Endothelial cell (in vitro differentiated cells): Measurements from ENCODE around the gene ATP5F1D. TPM values are rescaled to one million over a fixed set of nuclear protein-coding genes. Genes with fewer than 3 reads are reported as not detected.

Experiments
- DNase-seq: peaks from one replicate; pipeline ENCODE4 v3.0.0; 2021; ENCODE audit warnings: low spot score
- H3K27ac Mint-ChIP-seq: one replicate; pipeline ENCODE4 v1.8.0; 2021; ENCODE audit warnings: mixed read lengths, inconsistent platforms; ENCODE audit not compliant: unreplicated experiment
- H3K27me3 Mint-ChIP-seq: one replicate; pipeline ENCODE4 v1.8.0; 2021; ENCODE audit warnings: mild to moderate bottlenecking, moderate library complexity, mixed read lengths, inconsistent platforms; ENCODE audit not compliant: unreplicated experiment
- H3K36me3 Mint-ChIP-seq: one replicate; pipeline ENCODE4 v1.8.0; 2021; ENCODE audit warnings: mild to moderate bottlenecking, low read depth, mixed read lengths, inconsistent platforms; ENCODE audit not compliant: unreplicated experiment
- H3K4me1 Mint-ChIP-seq: one replicate; pipeline ENCODE4 v1.8.0; 2021; ENCODE audit warnings: mild to moderate bottlenecking, mixed read lengths, inconsistent platforms; ENCODE audit not compliant: unreplicated experiment
- H3K4me3 Mint-ChIP-seq: one replicate; pipeline ENCODE4 v1.8.0; 2021; ENCODE audit warnings: mild to moderate bottlenecking, mixed read lengths, inconsistent platforms; ENCODE audit not compliant: unreplicated experiment
- H3K9me3 Mint-ChIP-seq: one replicate; pipeline ENCODE4 v1.8.0; 2021; ENCODE audit warnings: mixed read lengths, inconsistent platforms; ENCODE audit not compliant: unreplicated experiment
- total RNA-seq: library from RNA; stranded (reverse); fragmentation: NEBNext Ultra II Directional; extraction: Animal tissue kit (Norgen Biotek cat#: 25700); gene quantifications from one replicate; pipeline ENCODE4 v1.2.1, GENCODE V29; 2021; ENCODE audit not compliant: unreplicated experiment
- TF ChIP-seq, protein P1 (sequence below): fragments of 200-600 bp; sonication (generic); IDR thresholded peaks from one replicate; pipeline ENCODE4 v1.5.0; 2021; ENCODE audit warnings: antibody characterized with exemption; ENCODE audit not compliant: unreplicated experiment

ATP5F1D gene
- total RNA-seq, 1 donor from 2014 or later: 175 TPM

DNA sequence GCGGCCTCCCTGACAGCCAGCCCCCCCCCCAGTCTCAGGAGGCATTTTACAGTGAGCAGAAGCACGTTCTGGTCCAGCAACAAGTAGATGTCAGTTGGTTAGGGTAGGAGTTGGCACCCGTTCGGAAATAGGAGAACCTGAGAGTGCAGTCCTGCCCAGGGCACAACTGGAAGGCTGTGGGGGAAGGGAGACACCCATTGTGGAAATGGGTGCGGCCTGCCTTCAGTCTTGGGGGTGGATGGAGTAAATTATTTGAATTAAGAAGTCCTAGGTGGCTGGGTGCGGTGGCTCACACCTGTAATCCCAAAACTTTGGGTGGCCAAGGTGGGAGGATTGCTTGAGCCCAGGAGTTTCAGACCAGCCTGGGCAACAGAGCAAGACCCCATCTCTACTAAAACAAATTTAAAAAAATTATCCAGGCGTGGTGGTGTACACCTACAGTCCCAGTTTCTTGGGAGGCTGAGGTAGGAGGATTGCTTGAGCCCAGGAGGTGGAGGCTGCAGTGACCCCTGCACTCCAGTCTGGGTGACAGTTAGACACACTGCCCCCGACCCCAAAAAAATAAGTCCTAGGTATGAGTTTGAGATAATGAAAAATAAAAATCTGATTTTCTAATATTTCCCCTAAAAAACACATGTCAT lies 28.8 kb downstream of the ATP5F1D start:
- Mint-ChIP-seq H3K9me3 (no peaks in the 10 kb centered on the region), H3K36me3 (peaks cover 30% of the 10 kb centered on the region), H3K27me3 (peaks cover 24% of the 10 kb centered on the region), H3K4me3 (peak overlapping the region; percentile 94), H3K4me1 (peaks cover 39% of the 10 kb centered on the region), H3K27ac (peak overlapping the region; percentile 91)
- TF ChIP-seq, protein P1, sequence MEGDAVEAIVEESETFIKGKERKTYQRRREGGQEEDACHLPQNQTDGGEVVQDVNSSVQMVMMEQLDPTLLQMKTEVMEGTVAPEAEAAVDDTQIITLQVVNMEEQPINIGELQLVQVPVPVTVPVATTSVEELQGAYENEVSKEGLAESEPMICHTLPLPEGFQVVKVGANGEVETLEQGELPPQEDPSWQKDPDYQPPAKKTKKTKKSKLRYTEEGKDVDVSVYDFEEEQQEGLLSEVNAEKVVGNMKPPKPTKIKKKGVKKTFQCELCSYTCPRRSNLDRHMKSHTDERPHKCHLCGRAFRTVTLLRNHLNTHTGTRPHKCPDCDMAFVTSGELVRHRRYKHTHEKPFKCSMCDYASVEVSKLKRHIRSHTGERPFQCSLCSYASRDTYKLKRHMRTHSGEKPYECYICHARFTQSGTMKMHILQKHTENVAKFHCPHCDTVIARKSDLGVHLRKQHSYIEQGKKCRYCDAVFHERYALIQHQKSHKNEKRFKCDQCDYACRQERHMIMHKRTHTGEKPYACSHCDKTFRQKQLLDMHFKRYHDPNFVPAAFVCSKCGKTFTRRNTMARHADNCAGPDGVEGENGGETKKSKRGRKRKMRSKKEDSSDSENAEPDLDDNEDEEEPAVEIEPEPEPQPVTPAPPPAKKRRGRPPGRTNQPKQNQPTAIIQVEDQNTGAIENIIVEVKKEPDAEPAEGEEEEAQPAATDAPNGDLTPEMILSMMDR: no peak
- no peak for DNase-seq

DNA sequence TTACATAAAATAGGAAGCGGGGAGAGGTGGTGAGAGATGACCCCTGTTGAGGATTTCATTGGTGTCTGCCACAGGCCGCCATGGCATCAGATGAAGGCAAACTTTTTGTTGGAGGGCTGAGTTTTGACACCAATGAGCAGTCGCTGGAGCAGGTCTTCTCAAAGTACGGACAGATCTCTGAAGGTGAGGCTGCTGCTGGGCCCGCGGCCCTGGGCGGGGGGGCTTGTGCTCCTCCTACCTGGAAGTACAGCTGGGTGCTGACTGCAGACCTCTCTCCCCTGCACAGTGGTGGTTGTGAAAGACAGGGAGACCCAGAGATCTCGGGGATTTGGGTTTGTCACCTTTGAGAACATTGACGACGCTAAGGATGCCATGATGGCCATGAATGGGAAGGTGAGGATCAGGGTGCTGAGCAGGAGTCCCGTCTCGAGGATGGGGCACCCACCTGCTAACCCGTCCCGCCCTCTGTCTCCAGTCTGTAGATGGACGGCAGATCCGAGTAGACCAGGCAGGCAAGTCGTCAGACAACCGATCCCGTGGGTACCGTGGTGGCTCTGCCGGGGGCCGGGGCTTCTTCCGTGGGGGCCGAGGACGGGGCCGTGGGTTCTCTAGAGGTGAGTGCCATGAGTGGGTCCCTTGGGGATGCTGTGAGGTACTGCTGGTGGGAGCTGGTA lies 29.4 kb downstream of the ATP5F1D start:
- Mint-ChIP-seq H3K9me3 (no peaks in the 10 kb centered on the region), H3K4me3 (peak overlapping the region; percentile 94), H3K36me3 (peaks cover 30% of the 10 kb centered on the region), H3K4me1 (peaks cover 36% of the 10 kb centered on the region), H3K27ac (peak overlapping the region; percentile 91), H3K27me3 (peaks cover 24% of the 10 kb centered on the region)
- DNase-seq: no peak
- TF ChIP-seq, protein P1: no peak

DNA sequence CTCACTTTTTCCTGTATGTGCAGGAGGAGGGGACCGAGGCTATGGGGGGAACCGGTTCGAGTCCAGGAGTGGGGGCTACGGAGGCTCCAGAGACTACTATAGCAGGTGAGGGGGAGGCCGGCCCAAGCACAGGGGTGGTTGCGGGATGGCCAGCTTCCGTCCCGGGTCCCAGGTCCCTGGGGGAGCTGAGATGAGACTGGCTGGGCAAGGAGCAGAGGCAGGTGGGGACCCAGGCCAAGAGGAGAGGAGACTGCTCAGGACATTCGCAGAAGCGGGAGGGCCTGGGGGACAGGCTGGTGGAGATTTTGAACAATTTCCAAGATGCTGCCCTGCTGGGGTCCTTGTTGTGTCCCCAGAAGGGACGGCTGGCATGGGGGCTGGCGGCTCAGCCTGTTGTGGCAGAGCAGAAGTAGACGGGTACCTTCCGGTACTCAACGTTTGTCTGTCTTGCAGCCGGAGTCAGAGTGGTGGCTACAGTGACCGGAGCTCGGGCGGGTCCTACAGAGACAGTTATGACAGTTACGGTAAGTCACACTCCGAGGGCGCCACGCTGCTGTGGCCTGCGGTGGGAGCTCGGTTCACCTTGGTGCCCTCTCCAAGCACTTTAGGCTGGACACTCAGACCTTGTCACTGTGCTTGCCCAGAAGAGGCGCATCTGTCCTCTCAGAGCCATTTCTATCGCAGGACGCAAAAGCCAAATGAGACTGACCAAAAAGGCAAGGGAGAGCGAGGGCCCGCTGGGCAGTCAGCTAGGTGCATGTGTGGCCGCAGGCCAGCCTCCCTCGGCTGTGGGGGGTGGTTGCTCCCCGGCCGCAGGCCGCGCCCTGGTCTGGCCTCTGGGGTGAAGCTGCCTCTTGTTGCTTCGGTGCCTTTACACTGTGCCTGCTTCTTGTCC lies 30.2 kb downstream of the ATP5F1D start:
- no peak overlapping the region for H3K27ac Mint-ChIP-seq
- H3K9me3 Mint-ChIP-seq: no peaks in the 10 kb centered on the region
- H3K36me3 Mint-ChIP-seq: peaks cover 30% of the 10 kb centered on the region
- DNase-seq: no peak
- peaks cover 36% of the 10 kb centered on the region for H3K4me1 Mint-ChIP-seq
- H3K27me3 Mint-ChIP-seq: peaks cover 24% of the 10 kb centered on the region
- peak overlapping the region; percentile 77 for H3K4me3 Mint-ChIP-seq
- TF ChIP-seq, protein P1: no peak

DNA sequence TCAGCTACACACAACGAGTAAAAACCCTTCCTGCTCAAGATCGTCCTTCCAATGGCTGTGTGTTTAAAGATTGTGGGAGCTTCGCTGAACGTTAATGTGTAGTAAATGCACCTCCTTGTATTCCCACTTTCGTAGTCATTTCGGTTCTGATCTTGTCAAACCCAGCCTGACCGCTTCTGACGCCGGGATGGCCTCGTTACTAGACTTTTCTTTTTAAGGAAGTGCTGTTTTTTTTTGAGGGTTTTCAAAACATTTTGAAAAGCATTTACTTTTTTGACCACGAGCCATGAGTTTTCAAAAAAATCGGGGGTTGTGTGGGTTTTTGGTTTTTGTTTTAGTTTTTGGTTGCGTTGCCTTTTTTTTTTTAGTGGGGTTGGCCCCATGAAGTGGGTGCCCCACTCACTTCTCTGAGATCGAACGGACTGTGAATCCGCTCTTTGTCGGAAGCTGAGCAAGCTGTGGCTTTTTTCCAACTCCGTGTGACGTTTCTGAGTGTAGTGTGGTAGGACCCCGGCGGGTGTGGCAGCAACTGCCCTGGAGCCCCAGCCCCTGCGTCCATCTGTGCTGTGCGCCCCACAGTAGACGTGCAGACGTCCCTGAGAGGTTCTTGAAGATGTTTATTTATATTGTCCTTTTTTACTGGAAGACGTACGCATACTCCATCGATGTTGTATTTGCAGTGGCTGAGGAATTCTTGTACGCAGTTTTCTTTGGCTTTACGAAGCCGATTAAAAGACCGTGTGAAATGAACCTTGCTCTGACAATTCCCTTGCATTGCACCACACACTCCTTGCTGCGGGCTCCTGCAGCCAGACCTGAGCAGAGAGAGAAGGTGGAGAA lies 31.1 kb downstream of the ATP5F1D start:
- Mint-ChIP-seq H3K4me1 (peaks cover 31% of the 10 kb centered on the region), H3K27me3 (peaks cover 21% of the 10 kb centered on the region), H3K36me3 (peaks cover 30% of the 10 kb centered on the region), H3K27ac (peak overlapping the region; percentile 74), H3K9me3 (no peaks in the 10 kb centered on the region), H3K4me3 (peak overlapping the region; percentile 77)
- DNase-seq: no peak
- TF ChIP-seq, protein P1: no peak
